SK-N-SH (cell line): Measurements from ENCODE around the gene NRG3. TPM values are rescaled to one million over a fixed set of nuclear protein-coding genes. Genes with fewer than 3 reads are reported as not detected.

Source experiments
- CTCF ChIA-PET: fragments of 300-600, 350-600 bp; formaldehyde crosslinking; extraction: SDS; loops from one replicate; lab custom pipeline; 2021; lab: Yijun Ruan, JAX
- POLR2A ChIA-PET: fragments of 350-600 bp; sonication (Branson Sonifier 250); formaldehyde crosslinking; extraction: SDS; loops from one replicate; lab custom pipeline; 2020; ENCODE audit warnings: antibody characterized with exemption, inconsistent platforms; lab: Yijun Ruan, JAX
- DNase-seq: peaks from one replicate; pipeline ENCODE4 v3.0.0; 2012
- H2AFZ ChIP-seq: fragments of 200-600 bp; sonication (generic); 2 replicates; pipeline ENCODE4 v1.8.1; 2016; ENCODE audit warnings: antibody characterized with exemption, mild to moderate bottlenecking, low read depth
- H3F3A ChIP-seq: fragments of 200-600 bp; sonication (generic); replicated peaks from 2 replicates; pipeline ENCODE3; 2016; ENCODE audit warnings: antibody characterized with exemption, mild to moderate bottlenecking; ENCODE audit not compliant: insufficient read depth
- H3K27ac ChIP-seq, 2 experiments: fragments of 200-500 bp in 1 of 2; fragments of 200-600 bp in 1 of 2; sonication (Bioruptor generic) in 1 of 2; sonication (generic), shearing (Covaris generic) in 1 of 2; 2 replicates each; pipeline versions ENCODE4 v1.5.1 to v1.6.1; 2014 to 2016; ENCODE audit warnings: low read depth in 2 of 2, inconsistent platforms in 1 of 2, low read length in 1 of 2, mild to moderate bottlenecking in 1 of 2, mixed read lengths in 1 of 2
- H3K27me3 ChIP-seq: fragments of 200-600 bp; sonication (generic), shearing (Covaris generic); 2 replicates; pipeline ENCODE4 v1.6.1; 2016; ENCODE audit warnings: mixed run types; ENCODE audit not compliant: insufficient read depth
- H3K36me3 ChIP-seq, 2 experiments: fragments of 200-500 bp in 1 of 2; fragments of 200-600 bp in 1 of 2; sonication (Bioruptor generic) in 1 of 2; sonication (generic) in 1 of 2; replicated peaks in 1 of 2; 2 replicates each; pipeline versions ENCODE3 to v1.5.1; 2014 to 2016; ENCODE audit warnings: low read length in 1 of 2, mild to moderate bottlenecking in 1 of 2; ENCODE audit not compliant: insufficient read depth in 2 of 2, control insufficient read depth in 1 of 2
- H3K4me1 ChIP-seq, 2 experiments: fragments of 200-500 bp in 1 of 2; fragments of 200-600 bp in 1 of 2; sonication (Bioruptor generic) in 1 of 2; sonication (generic), shearing (Covaris generic) in 1 of 2; 2 replicates each; pipeline versions ENCODE4 v1.5.1 to v1.6.1; 2014 to 2016; ENCODE audit warnings: low read depth in 1 of 2, low read length in 1 of 2, mixed run types in 1 of 2; ENCODE audit not compliant: insufficient read depth in 2 of 2, control insufficient read depth in 1 of 2
- H3K4me2 ChIP-seq: fragments of 200-600 bp; sonication (generic), shearing (Covaris generic); 2 replicates; pipeline ENCODE4 v1.6.1; 2017; ENCODE audit warnings: mixed run types
- H3K4me3 ChIP-seq, 2 experiments: fragments of 200-500 bp in 1 of 2; fragments of 200-600 bp in 1 of 2; sonication (Bioruptor generic) in 1 of 2; sonication (generic), shearing (Covaris generic) in 1 of 2; 2 replicates each; pipeline versions ENCODE4 v1.5.1 to v1.8.1; 2014 to 2016; ENCODE audit warnings: low read depth in 2 of 2, inconsistent platforms in 1 of 2, low read length in 1 of 2, mild to moderate bottlenecking in 1 of 2, mixed read lengths in 1 of 2, moderate library complexity in 1 of 2
- H3K79me2 ChIP-seq: fragments of 200-600 bp; sonication (generic); 2 replicates; pipeline ENCODE4 v1.8.1; 2017; ENCODE audit warnings: mild to moderate bottlenecking; ENCODE audit not compliant: insufficient read depth
- H3K9ac ChIP-seq: fragments of 200-600 bp; sonication (generic); 2 replicates; pipeline ENCODE4 v1.6.1; 2017; ENCODE audit warnings: mixed run types
- H3K9me2 ChIP-seq: fragments of 200-600 bp; sonication (generic); 2 replicates; pipeline ENCODE4 v1.6.1; 2017; ENCODE audit warnings: mixed run types
- H3K9me3 ChIP-seq: fragments of 200-600 bp; sonication (generic); 2 replicates; pipeline ENCODE4 v1.6.1; 2017; ENCODE audit warnings: mixed run types, mild to moderate bottlenecking, moderate library complexity
- H4K20me1 ChIP-seq: fragments of 200-600 bp; sonication (generic); 2 replicates; pipeline ENCODE4 v1.6.1; 2017; ENCODE audit warnings: mild to moderate bottlenecking, mixed run types; ENCODE audit not compliant: insufficient read depth
- ELF1 ChIP-seq: IDR thresholded peaks from 2 replicates; pipeline ENCODE4 v1.4.0; 2012
- EZH2phosphoT487 ChIP-seq: fragments of 200-600 bp; sonication (generic); IDR thresholded peaks from 2 replicates; pipeline ENCODE4 v1.6.1; 2017; ENCODE audit warnings: low read depth, mixed run types, mild to moderate bottlenecking, antibody characterized with exemption, moderate library complexity, borderline replicate concordance
- FOXM1 ChIP-seq: IDR thresholded peaks from 2 replicates; pipeline ENCODE4 v1.4.0; 2012; ENCODE audit warnings: low read depth, mild to moderate bottlenecking
- GATA2 ChIP-seq: sonication (generic); formaldehyde crosslinking; IDR thresholded peaks from 2 replicates; pipeline ENCODE4 v1.5.0; 2020; ENCODE audit warnings: mild to moderate bottlenecking, missing genetic modification reagents
- NFIC ChIP-seq: IDR thresholded peaks from 2 replicates; pipeline ENCODE4 v1.4.0; 2012; ENCODE audit warnings: borderline replicate concordance
- POLR2AphosphoS5 ChIP-seq: IDR thresholded peaks from 2 replicates; pipeline ENCODE4 v1.6.1; 2012; ENCODE audit warnings: low read depth, low read length
- RCOR1 ChIP-seq: fragments of 150-350 bp; IDR thresholded peaks from 2 replicates; pipeline ENCODE4 v1.6.1; 2017; ENCODE audit warnings: antibody characterized with exemption, low read length
- TAF1 ChIP-seq: IDR thresholded peaks from 2 replicates; pipeline ENCODE4 v1.6.1; 2012; ENCODE audit warnings: low read depth, mild to moderate bottlenecking, low read length, moderate library complexity, borderline replicate concordance
- TCF12 ChIP-seq: IDR thresholded peaks from 2 replicates; pipeline ENCODE4 v1.4.0; 2012
- WGBS: methylation state at CpG from one replicate; pipeline ENCODE4 v1.1.6; 2017; ENCODE audit warnings: low lambda C conversion rate; 5-methylcytosine and 5-hydroxymethylcytosine counted together
- polyA plus RNA-seq, 3 experiments: library from polyadenylated mRNA; depleted of rRNA; stranded (reverse); fragments of >200 nt; gene quantifications; 2 replicates each; pipeline ENCODE4 v1.2.3, GENCODE V29; 2012
- TF ChIP-seq, protein P1 (sequence below): fragments of 150-350 bp; IDR thresholded peaks from 2 replicates; pipeline ENCODE4 v1.6.1; 2016; ENCODE audit warnings: mild to moderate bottlenecking, low read depth, low read length
- TF ChIP-seq, protein P2 (sequence below): fragments of 200-600 bp; sonication (generic); IDR thresholded peaks from 2 replicates; pipeline ENCODE4 v1.6.1; 2017; ENCODE audit warnings: antibody characterized with exemption, mild to moderate bottlenecking, moderate library complexity

The NRG3 gene
- polyA plus RNA-seq, 1 of the 3 experiments (the other 2 are of a cell fraction), result 0.03 TPM

- POLR2A ChIA-PET, result no interaction called here
- no peaks in the 10 kb centered on the region for H3F3A ChIP-seq
- no peak overlapping the region for H3K9ac ChIP-seq
These were observed 53.1 kb downstream of the NRG3 start for GRCh38 chr10:81928119-81928518.

GRCh38 chr10:81943583-81943982, 68.6 kb downstream of the NRG3 start:
- H3K36me3 ChIP-seq, result no peaks in the 10 kb centered on the region
- DNase-seq, result no peak
- H3K79me2 ChIP-seq, result no peaks in the 10 kb centered on the region
- no peaks in the 10 kb centered on the region for H3K4me1 ChIP-seq
- H4K20me1 ChIP-seq, result no peaks in the 10 kb centered on the region
- 10% methylated on average over 2 of the region's 2 CpGs for WGBS
- H3K27me3 ChIP-seq, result no peaks in the 10 kb centered on the region
- H3F3A ChIP-seq, result no peaks in the 10 kb centered on the region
- H3K9me3 ChIP-seq, result no peaks in the 10 kb centered on the region; the same call in 1 of the 2 replicates
- CTCF ChIA-PET, result no interaction called here
- H3K9ac ChIP-seq, result no peak overlapping the region
- no peak overlapping the region for H3K4me2 ChIP-seq
- POLR2A ChIA-PET, result no interaction called here
- H3K9me2 ChIP-seq, result no peaks in the 10 kb centered on the region
- H3K27ac ChIP-seq, result no peak overlapping the region
- TF ChIP-seq TAF1, result no peak
- no peak for TF ChIP-seq TCF12
- TF ChIP-seq, protein P1, sequence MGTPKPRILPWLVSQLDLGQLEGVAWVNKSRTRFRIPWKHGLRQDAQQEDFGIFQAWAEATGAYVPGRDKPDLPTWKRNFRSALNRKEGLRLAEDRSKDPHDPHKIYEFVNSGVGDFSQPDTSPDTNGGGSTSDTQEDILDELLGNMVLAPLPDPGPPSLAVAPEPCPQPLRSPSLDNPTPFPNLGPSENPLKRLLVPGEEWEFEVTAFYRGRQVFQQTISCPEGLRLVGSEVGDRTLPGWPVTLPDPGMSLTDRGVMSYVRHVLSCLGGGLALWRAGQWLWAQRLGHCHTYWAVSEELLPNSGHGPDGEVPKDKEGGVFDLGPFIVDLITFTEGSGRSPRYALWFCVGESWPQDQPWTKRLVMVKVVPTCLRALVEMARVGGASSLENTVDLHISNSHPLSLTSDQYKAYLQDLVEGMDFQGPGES, result no peak
- TF ChIP-seq, protein P2, sequence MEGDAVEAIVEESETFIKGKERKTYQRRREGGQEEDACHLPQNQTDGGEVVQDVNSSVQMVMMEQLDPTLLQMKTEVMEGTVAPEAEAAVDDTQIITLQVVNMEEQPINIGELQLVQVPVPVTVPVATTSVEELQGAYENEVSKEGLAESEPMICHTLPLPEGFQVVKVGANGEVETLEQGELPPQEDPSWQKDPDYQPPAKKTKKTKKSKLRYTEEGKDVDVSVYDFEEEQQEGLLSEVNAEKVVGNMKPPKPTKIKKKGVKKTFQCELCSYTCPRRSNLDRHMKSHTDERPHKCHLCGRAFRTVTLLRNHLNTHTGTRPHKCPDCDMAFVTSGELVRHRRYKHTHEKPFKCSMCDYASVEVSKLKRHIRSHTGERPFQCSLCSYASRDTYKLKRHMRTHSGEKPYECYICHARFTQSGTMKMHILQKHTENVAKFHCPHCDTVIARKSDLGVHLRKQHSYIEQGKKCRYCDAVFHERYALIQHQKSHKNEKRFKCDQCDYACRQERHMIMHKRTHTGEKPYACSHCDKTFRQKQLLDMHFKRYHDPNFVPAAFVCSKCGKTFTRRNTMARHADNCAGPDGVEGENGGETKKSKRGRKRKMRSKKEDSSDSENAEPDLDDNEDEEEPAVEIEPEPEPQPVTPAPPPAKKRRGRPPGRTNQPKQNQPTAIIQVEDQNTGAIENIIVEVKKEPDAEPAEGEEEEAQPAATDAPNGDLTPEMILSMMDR, result no peak
- no peak for TF ChIP-seq FOXM1
- TF ChIP-seq RCOR1, result no peak
- no peak for TF ChIP-seq ELF1
- no peak for TF ChIP-seq GATA2 (CRISPR knock-in tag)
- no peak for TF ChIP-seq NFIC
- TF ChIP-seq POLR2AphosphoS5, result no peak
- no peak overlapping the region for H3K4me3 ChIP-seq
- no peak overlapping the region for H2AFZ ChIP-seq

More at GRCh38 chr10:81928119-81928518, 53.1 kb downstream of the NRG3 start:
- H3K27me3 ChIP-seq, result no peaks in the 10 kb centered on the region
- H3K4me2 ChIP-seq, result no peak overlapping the region
- no peak for DNase-seq
- no peaks in the 10 kb centered on the region for H3K4me1 ChIP-seq
- H3K27ac ChIP-seq, result no peak overlapping the region
- H3K9me3 ChIP-seq, result no peaks in the 10 kb centered on the region
- CTCF ChIA-PET, result interaction anchor here (0.9 kb wide), 1 partner anchor 10 kb away, joined by 3 read pairs; no protein-coding TSS in a partner anchor
- no peaks in the 10 kb centered on the region for H3K79me2 ChIP-seq
- H2AFZ ChIP-seq, result no peak overlapping the region
- TF ChIP-seq EZH2phosphoT487, result no peak
- TF ChIP-seq TAF1, result no peak
- TF ChIP-seq ELF1, result no peak
- no peak for TF ChIP-seq RCOR1
- no peak overlapping the region for H3K4me3 ChIP-seq
- 67% methylated on average over 1 of the region's 1 CpG for WGBS
- no peaks in the 10 kb centered on the region for H3K9me2 ChIP-seq
- no peaks in the 10 kb centered on the region for H4K20me1 ChIP-seq
- no peaks in the 10 kb centered on the region for H3K36me3 ChIP-seq
